Activated CD8-positive, alpha-beta T cell treated with anti-CD3 and anti-CD28 coated beads for 36 hours (primary cell): ENCODE data around the gene FSD1L. TPM values are rescaled to one million over a fixed set of nuclear protein-coding genes. Genes with fewer than 3 reads are reported as not detected.
A peak's percentile ranks its signal among the peaks of the same experiment; 100 is the strongest.

Source experiments
- ATAC-seq: fragments of 200-7000 bp; cut with Tn5 transposase; one replicate; pipeline ENCODE4 v1.10.0; 2021; ENCODE audit warnings: mild to moderate bottlenecking, moderate library complexity
- CTCF ChIA-PET: fragments of 350-600 bp; sonication (Branson Sonifier 250); formaldehyde crosslinking; loops from one replicate; lab custom pipeline; 2021; ENCODE audit warnings: antibody characterized with exemption; lab: Charles Lee
- POLR2A ChIA-PET: fragments of 350-600 bp; sonication (Branson Sonifier 250); formaldehyde crosslinking; loops from one replicate; lab custom pipeline; 2021; ENCODE audit warnings: antibody characterized with exemption; lab: Charles Lee
- DNase-seq: peaks from one replicate; pipeline ENCODE4 v3.0.0-alpha.2; 2020
- H3K27ac Mint-ChIP-seq: one replicate; pipeline ENCODE4 v1.8.0; 2021; ENCODE audit warnings: mild to moderate bottlenecking, mixed read lengths
- H3K27me3 Mint-ChIP-seq: one replicate; pipeline ENCODE4 v1.8.0; 2021; ENCODE audit warnings: mixed read lengths
- H3K36me3 Mint-ChIP-seq: one replicate; pipeline ENCODE4 v1.8.0; 2021; ENCODE audit warnings: low read depth, mixed read lengths
- H3K4me1 Mint-ChIP-seq: one replicate; pipeline ENCODE4 v1.8.0; 2021; ENCODE audit warnings: low read depth, mixed read lengths
- H3K4me3 Mint-ChIP-seq: one replicate; pipeline ENCODE4 v1.8.0; 2021; ENCODE audit warnings: mild to moderate bottlenecking, moderate library complexity, mixed read lengths
- H3K9me3 Mint-ChIP-seq: one replicate; pipeline ENCODE4 v1.8.0; 2021; ENCODE audit warnings: mixed read lengths
- CTCF ChIP-seq: fragments of 200-600 bp; IDR thresholded peaks from one replicate; pipeline ENCODE4 v1.8.0; 2022; ENCODE audit warnings: antibody characterized with exemption, mild to moderate bottlenecking
- intact Hi-C: fragments of 100-400 bp; cut with micrococcal nuclease; formaldehyde crosslinking; loops from one replicate; pipeline ENCODE4 v1.10.0; 2022
- total RNA-seq, 2 experiments: library from RNA; stranded (reverse); gene quantifications; one replicate each; pipeline ENCODE4 v1.2.3, GENCODE V29; 2021

FSD1L gene
- total RNA-seq, 2 experiments from 2014 or later: 1.3 TPM

- Mint-ChIP-seq H3K4me3 (peak overlapping the region; percentile 37), H3K36me3 (peaks cover 3% of the 10 kb centered on the region), H3K27ac (peak overlapping the region; percentile 81), H3K9me3 (peaks cover 7% of the 10 kb centered on the region), H3K4me1 (peaks cover 26% of the 10 kb centered on the region), H3K27me3 (peaks cover 61% of the 10 kb centered on the region)
- TF ChIP-seq CTCF: no peak
- POLR2A ChIA-PET: interaction anchor here (0.7 to 1.1 kb wide), 3 partner anchors 12 to 478 kb away, joined by 3 read pairs; no protein-coding TSS in a partner anchor
- CTCF ChIA-PET: interaction anchor here (1.1 to 2.0 kb wide), 3 partner anchors 9 to 245 kb away, joined by 3 to 11 read pairs (median 4); no protein-coding TSS in a partner anchor
- intact Hi-C loops: loop anchor here (2.0 to 10.0 kb wide), 2 partner anchors 45 to 411 kb away; no protein-coding TSS in a partner anchor
- ATAC-seq: peak; percentile 88
- peak; percentile 76 for DNase-seq
These were observed 42.2 kb upstream of the FSD1L start for GRCh38 chr9:105405514-105406131.

- intact Hi-C loops: loop anchor here (10.0 kb wide), 1 partner anchor 412 kb away; no protein-coding TSS in a partner anchor
- Mint-ChIP-seq H3K27me3 (peaks cover 65% of the 10 kb centered on the region), H3K36me3 (peaks cover 3% of the 10 kb centered on the region), H3K9me3 (peaks cover 7% of the 10 kb centered on the region), H3K4me1 (peaks cover 26% of the 10 kb centered on the region), H3K4me3 (no peak overlapping the region), H3K27ac (no peak overlapping the region)
- no peak for ATAC-seq
- POLR2A ChIA-PET: interaction anchor here (0.9 kb wide), 1 partner anchor 479 kb away, joined by 3 read pairs; no protein-coding TSS in a partner anchor
- CTCF ChIA-PET: interaction anchor here (1.1 to 2.0 kb wide), 2 partner anchors 9 to 245 kb away, joined by 3 to 11 read pairs; no protein-coding TSS in a partner anchor
- DNase-seq: no peak
- no peak for TF ChIP-seq CTCF
These were observed 41.5 kb upstream of the FSD1L start for GRCh38 chr9:105406369-105406768.

- no peak overlapping the region for H3K4me3 Mint-ChIP-seq
- intact Hi-C loops: loop anchor here (10.0 kb wide), 1 partner anchor 169 kb away; the partner anchor contains the start of gene SLC44A1
- POLR2A ChIA-PET: no interaction called here
These were observed 34.3 kb upstream of the FSD1L start for GRCh38 chr9:105413525-105413924.

GRCh38 chr9:105414947-105415661, 32.7 kb upstream of the FSD1L start:
- H3K27me3 Mint-ChIP-seq: peaks cover 28% of the 10 kb centered on the region
- intact Hi-C loops: loop anchor here (2.0 to 10.0 kb wide), 3 partner anchors 170 to 552 kb away; partner anchors contain the start of gene SLC44A1
- H3K4me1 Mint-ChIP-seq: peaks cover 3% of the 10 kb centered on the region
- H3K9me3 Mint-ChIP-seq: peaks cover 10% of the 10 kb centered on the region
- H3K4me3 Mint-ChIP-seq: no peak overlapping the region
- ATAC-seq: peak; percentile 91
- peak; percentile 73 for DNase-seq
- no peak overlapping the region for H3K27ac Mint-ChIP-seq
- POLR2A ChIA-PET: interaction anchor here (1.0 kb wide), 1 partner anchor 350 kb away, joined by 3 read pairs; no protein-coding TSS in a partner anchor
- CTCF ChIA-PET: interaction anchor here (0.8 to 3.0 kb wide), 18 partner anchors 10 to 635 kb away, joined by 3 to 18 read pairs (median 4); partner anchors contain the start of gene SLC44A1
- peak; percentile 86 for TF ChIP-seq CTCF
- peaks cover 2% of the 10 kb centered on the region for H3K36me3 Mint-ChIP-seq

More at GRCh38 chr9:105413525-105413924, 34.3 kb upstream of the FSD1L start:
- H3K27ac Mint-ChIP-seq: no peak overlapping the region
- CTCF ChIA-PET: interaction anchor here (1.3 to 1.8 kb wide), 2 partner anchors 22 to 550 kb away, joined by 3 to 5 read pairs; no protein-coding TSS in a partner anchor
- ATAC-seq: no peak
- no peak for TF ChIP-seq CTCF
- H3K36me3 Mint-ChIP-seq: peaks cover 3% of the 10 kb centered on the region
- H3K9me3 Mint-ChIP-seq: peaks cover 12% of the 10 kb centered on the region
- no peak for DNase-seq
- H3K27me3 Mint-ChIP-seq: peaks cover 37% of the 10 kb centered on the region
- H3K4me1 Mint-ChIP-seq: peaks cover 3% of the 10 kb centered on the region
